ENCODE results near the gene C1GALT1. TPM values are rescaled to one million over a fixed set of nuclear protein-coding genes. Genes with fewer than 3 reads are reported as not detected.

C1GALT1 gene
- total RNA-seq, 1 donor from 2014 or later: 31.1 TPM

DNA sequence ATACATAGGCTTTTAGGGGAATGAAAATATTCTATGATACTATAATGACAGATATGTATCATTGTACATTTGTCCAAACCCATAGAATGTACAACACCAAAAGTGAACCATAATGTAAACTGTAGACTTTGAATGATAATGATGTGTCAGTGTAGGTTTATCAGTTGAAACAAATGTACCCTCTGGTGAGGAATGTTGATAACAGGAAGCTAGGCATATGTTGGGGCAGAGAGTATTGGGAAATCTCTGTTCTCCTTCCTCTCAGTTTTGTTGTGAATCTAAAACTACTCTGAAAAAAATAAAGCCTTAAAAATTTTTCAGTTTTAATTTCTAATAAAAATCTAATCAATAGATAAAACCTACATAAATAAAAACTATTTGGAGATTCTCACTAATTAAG, 36.9 kb downstream of the C1GALT1 start:
- FAIRE-seq (no peak), DNase-seq (ENCODE audit: low read depth) (peak; percentile 66)
- H3K4me3 ChIP-seq (ENCODE audit: low read depth, low read length): no peak overlapping the region
- TF ChIP-seq, protein P1, sequence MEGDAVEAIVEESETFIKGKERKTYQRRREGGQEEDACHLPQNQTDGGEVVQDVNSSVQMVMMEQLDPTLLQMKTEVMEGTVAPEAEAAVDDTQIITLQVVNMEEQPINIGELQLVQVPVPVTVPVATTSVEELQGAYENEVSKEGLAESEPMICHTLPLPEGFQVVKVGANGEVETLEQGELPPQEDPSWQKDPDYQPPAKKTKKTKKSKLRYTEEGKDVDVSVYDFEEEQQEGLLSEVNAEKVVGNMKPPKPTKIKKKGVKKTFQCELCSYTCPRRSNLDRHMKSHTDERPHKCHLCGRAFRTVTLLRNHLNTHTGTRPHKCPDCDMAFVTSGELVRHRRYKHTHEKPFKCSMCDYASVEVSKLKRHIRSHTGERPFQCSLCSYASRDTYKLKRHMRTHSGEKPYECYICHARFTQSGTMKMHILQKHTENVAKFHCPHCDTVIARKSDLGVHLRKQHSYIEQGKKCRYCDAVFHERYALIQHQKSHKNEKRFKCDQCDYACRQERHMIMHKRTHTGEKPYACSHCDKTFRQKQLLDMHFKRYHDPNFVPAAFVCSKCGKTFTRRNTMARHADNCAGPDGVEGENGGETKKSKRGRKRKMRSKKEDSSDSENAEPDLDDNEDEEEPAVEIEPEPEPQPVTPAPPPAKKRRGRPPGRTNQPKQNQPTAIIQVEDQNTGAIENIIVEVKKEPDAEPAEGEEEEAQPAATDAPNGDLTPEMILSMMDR (IDR thresholded peaks at IDR 0.05; ENCODE audit: insufficient read depth, low read length, severe bottlenecking): no peak
- H3K36me3 ChIP-seq (ENCODE audit: control insufficient read depth, insufficient read depth, low read length): peaks cover 4% of the 10 kb centered on the region
- H3K27me3 ChIP-seq (ENCODE audit: control insufficient read depth, insufficient read depth, low read length): no peaks in the 10 kb centered on the region

DNA sequence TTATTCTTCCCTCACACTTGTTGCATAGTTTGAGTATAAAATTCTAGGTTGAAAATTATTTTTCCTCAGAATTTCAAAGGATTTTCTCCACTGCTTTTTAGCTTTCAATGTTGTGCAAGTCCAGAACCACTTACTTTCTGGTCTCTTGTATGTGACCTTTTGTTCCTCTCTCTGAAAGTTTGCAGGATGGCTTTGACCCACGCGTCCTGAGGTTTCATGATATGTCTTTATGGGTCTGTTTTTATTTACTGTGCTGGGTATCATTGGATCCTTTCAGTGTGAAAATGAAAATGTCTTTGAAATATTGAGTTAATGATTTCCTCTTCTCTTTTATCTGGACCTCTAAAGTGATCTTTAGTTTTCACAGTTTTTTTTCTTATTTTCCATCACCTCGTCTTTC, 38.5 kb downstream of the C1GALT1 start:
- DNase-seq (ENCODE audit: low read depth) (no peak), FAIRE-seq (no peak)
- TF ChIP-seq, protein P1 (IDR thresholded peaks at IDR 0.05; ENCODE audit: insufficient read depth, low read length, severe bottlenecking): no peak
- Histone ChIP-seq H3K27me3 (ENCODE audit: control insufficient read depth, insufficient read depth, low read length) (no peaks in the 10 kb centered on the region), H3K36me3 (ENCODE audit: control insufficient read depth, insufficient read depth, low read length) (peaks cover 2% of the 10 kb centered on the region), H3K4me3 (ENCODE audit: low read depth, low read length) (no peak overlapping the region)

DNA sequence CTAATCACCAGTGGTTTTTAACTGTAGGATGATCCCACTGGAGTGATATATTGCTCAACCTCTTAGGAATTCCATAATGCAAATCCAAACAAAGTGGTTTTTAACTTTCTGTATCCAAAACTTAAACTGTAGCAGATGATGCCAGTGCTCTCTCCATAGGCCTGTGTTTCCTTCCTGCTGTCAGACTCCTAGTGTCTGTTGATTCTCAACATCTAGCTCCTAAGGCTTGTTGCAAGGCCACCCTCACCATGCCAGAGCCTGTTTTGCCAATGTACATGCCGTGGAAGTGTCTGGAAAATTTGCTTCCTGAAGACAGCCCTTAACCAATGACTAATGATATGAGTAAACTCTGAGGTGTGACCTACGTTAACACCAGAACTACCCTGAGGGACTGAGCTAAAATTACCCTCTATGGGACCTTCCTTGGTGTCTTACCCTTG, 39.3 kb downstream of the C1GALT1 start:
- DNase-seq (ENCODE audit: low read depth): peak; percentile 98
- no peaks in the 10 kb centered on the region for H3K36me3 ChIP-seq (ENCODE audit: control insufficient read depth, insufficient read depth, low read length)
- H3K4me3 ChIP-seq (ENCODE audit: low read depth, low read length): no peak overlapping the region
- H3K27me3 ChIP-seq (ENCODE audit: control insufficient read depth, insufficient read depth, low read length): no peaks in the 10 kb centered on the region
- FAIRE-seq: no peak
- TF ChIP-seq, protein P1 (IDR thresholded peaks at IDR 0.05; ENCODE audit: insufficient read depth, low read length, severe bottlenecking): no peak

DNA sequence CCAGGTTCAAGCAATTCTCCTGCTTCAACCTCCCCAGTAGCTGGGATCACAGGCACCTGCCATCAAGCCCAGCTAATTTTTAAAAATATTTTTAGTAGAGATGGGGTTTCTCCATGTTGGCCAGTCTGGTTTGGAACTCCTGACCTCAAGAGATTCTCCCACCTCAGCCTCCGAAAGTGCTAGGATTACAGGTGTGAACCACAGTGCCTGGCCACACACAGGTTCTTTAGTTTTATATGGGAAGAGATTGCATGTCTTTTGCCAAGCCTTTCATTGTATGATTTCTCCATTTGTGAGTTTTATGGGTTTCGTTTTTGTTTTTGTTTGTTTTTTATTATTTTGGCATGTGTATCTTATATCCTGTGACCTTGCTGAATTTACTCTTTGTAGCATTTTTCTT, 40.9 kb downstream of the C1GALT1 start:
- no peaks in the 10 kb centered on the region for H3K27me3 ChIP-seq (ENCODE audit: control insufficient read depth, insufficient read depth, low read length)
- DNase-seq (ENCODE audit: low read depth) (no peak), FAIRE-seq (no peak)
- no peak overlapping the region for H3K4me3 ChIP-seq (ENCODE audit: low read depth, low read length)
- no peaks in the 10 kb centered on the region for H3K36me3 ChIP-seq (ENCODE audit: control insufficient read depth, insufficient read depth, low read length)
- TF ChIP-seq, protein P1 (IDR thresholded peaks at IDR 0.05; ENCODE audit: insufficient read depth, low read length, severe bottlenecking): no peak

DNA sequence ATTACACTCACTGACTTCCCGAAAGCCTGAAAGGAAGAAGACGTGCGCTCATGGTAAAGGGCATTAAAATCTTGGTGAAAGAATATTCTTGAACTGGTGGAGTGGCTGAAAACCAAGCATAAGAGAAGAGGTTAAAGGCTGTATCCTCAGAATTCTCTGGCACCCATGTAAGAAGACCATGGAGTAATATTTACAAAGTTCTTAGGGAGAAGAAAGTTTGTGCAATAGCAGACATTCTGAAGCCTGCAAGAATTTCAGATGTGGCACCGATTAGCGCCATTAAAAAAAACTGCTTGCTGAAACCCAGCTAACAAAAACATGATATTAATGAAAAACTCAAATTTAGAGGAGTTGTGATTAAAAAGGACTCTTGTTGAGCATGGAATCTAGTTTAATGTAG, 44.1 kb downstream of the C1GALT1 start:
- TF ChIP-seq, protein P1 (IDR thresholded peaks at IDR 0.05; ENCODE audit: insufficient read depth, low read length, severe bottlenecking): no peak
- FAIRE-seq: no peak
- DNase-seq (ENCODE audit: low read depth): no peak
- no peak overlapping the region for H3K4me3 ChIP-seq (ENCODE audit: low read depth, low read length)
- H3K27me3 ChIP-seq (ENCODE audit: control insufficient read depth, insufficient read depth, low read length): no peaks in the 10 kb centered on the region
- H3K36me3 ChIP-seq (ENCODE audit: control insufficient read depth, insufficient read depth, low read length): no peaks in the 10 kb centered on the region

DNA sequence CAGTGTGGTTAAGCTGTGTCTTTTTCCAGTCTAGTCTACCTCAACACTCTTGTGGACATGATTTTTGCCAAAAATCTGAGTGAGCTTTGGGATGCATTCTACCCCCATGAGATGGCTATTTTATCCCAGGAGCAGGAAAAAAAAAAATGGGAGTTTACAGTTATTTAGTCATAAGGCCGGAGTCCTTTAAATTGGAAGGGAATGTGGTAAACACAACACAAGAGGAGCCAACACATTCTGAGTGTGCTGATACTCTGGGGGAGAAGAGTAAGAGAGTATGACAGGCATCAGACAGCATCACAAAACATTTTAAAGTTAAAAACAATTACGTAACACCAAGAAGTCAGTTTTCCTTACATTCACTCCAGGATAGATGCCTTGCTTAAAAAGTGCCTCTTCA, 46.1 kb downstream of the C1GALT1 start:
- Histone ChIP-seq H3K4me3 (ENCODE audit: low read depth, low read length) (no peak overlapping the region), H3K27me3 (ENCODE audit: control insufficient read depth, insufficient read depth, low read length) (no peaks in the 10 kb centered on the region), H3K36me3 (ENCODE audit: control insufficient read depth, insufficient read depth, low read length) (no peaks in the 10 kb centered on the region)
- TF ChIP-seq, protein P1 (IDR thresholded peaks at IDR 0.05; ENCODE audit: insufficient read depth, low read length, severe bottlenecking): no peak
- DNase-seq (ENCODE audit: low read depth): no peak
- FAIRE-seq: no peak
